BJ (cell line): ENCODE results near the gene YOD1. TPM values are rescaled to one million over a fixed set of nuclear protein-coding genes. Genes with fewer than 3 reads are reported as not detected.

Experiments used
- CTCF ChIA-PET: fragments of 350-600 bp; formaldehyde crosslinking; extraction: SDS; loops from one replicate; lab custom pipeline; 2021; ENCODE audit warnings: antibody characterized with exemption, inconsistent platforms; lab: Yijun Ruan, JAX
- POLR2A ChIA-PET: fragments of 300-600 bp; sonication (Branson Sonifier 250); formaldehyde crosslinking; extraction: SDS; loops from one replicate; lab custom pipeline; 2021; ENCODE audit warnings: antibody characterized with exemption; lab: Charles Lee
- DNase-seq: peaks from one replicate; pipeline ENCODE4 v3.0.0-alpha.2; 2011; ENCODE audit warnings: low read depth
- H3K27me3 ChIP-seq: 2 replicates; pipeline ENCODE4 v1.6.0; 2011; ENCODE audit warnings: low read length; ENCODE audit not compliant: control insufficient read depth, insufficient read depth
- H3K36me3 ChIP-seq: 2 replicates; pipeline ENCODE4 v1.5.1; 2011; ENCODE audit warnings: low read length; ENCODE audit not compliant: control insufficient read depth, insufficient read depth
- H3K4me3 ChIP-seq: 2 replicates; pipeline ENCODE4 v1.5.1; 2011; ENCODE audit warnings: low read depth, mild to moderate bottlenecking, control low read depth, low read length
- CTCF ChIP-seq: IDR thresholded peaks from 2 replicates; pipeline ENCODE4 v1.5.1; 2011; ENCODE audit warnings: low read depth, mild to moderate bottlenecking, control low read depth, inconsistent platforms, low read length, moderate library complexity; ENCODE audit not compliant: insufficient read depth
- polyA plus RNA-seq: library from polyadenylated mRNA; depleted of rRNA; stranded (reverse); fragments of >200 nt; gene quantifications from 2 replicates; pipeline ENCODE4 v1.2.3, GENCODE V29; 2011

The YOD1 gene
- polyA plus RNA-seq, 1 experiment: 1.2 TPM

DNA sequence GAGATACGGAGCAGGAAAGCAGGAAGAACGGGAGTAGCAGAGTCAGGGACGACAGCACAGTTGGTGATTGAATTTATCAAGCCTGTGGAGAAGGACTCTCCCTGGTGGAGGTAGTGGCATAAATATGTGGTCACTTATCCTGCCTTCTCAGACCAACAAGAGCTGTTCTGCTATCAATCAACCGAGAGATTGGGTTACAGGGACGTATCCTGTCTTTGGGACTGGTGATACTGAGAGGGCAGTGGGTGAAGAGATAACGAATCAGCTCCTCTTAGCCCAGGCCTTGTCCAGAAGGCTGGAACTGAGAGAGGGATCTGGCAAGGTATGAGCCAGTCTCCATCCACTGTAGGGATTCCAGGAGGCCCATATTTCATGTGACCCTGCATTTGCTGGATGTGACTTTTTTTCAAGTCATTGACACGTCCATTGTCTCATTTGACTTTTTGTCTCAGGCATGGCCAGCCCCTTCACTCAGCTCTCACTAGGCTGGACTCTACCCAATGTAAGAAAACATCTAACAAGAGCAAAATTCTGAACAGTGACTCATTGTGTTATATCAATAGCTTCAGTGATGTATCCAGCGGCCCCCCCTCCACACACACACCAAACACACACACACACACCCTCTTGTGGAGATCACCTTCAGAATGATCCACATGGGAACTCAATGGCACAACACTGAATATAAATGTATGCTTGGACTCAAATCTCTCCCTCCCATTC is 29.7 kb downstream of the YOD1 start:
- ChIA-PET CTCF (interaction anchor here (1.0 to 1.6 kb wide), 2 partner anchors 8 to 12 kb away, joined by 4 to 8 read pairs; no protein-coding TSS in a partner anchor), POLR2A (interaction anchor here (0.6 kb wide), 2 partner anchors 114 to 116 kb away, joined by 3 to 13 read pairs; no protein-coding TSS in a partner anchor)
- DNase-seq: no peak
- Histone ChIP-seq H3K27me3 (no peaks in the 10 kb centered on the region), H3K4me3 (no peak overlapping the region), H3K36me3 (no peaks in the 10 kb centered on the region)
- TF ChIP-seq CTCF: no peak

DNA sequence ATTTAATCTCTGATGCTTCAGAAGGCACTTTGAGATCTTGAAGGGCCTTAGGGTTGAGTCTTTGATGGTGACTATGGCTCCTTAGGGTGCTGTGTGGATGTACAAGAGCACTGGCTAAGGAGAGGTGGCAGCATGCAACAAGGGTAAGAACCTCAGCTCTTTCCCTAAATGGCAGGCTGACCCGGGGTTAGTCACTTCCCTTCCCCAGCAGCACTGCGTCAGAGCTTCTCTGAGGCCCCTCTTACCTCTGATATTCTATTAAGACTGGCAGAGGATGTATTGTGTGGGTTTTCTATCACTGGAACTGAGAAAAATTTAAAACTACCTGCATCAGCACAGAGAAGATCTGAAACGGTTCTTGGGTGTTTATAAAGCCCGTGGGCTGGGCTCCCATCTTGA is 30.3 kb downstream of the YOD1 start:
- ChIA-PET CTCF (interaction anchor here (1.0 kb wide), 1 partner anchor 11 kb away, joined by 4 read pairs; no protein-coding TSS in a partner anchor), POLR2A (interaction anchor here (0.6 kb wide), 1 partner anchor 115 kb away, joined by 13 read pairs; no protein-coding TSS in a partner anchor)
- DNase-seq: no peak

GRCh38 chr1:207020065-207020708 is 30.8 kb downstream of the YOD1 start:
- ChIA-PET CTCF (interaction anchor here (0.9 kb wide), 1 partner anchor 14 kb away, joined by 3 read pairs; no protein-coding TSS in a partner anchor), POLR2A (interaction anchor here (0.6 kb wide), 1 partner anchor 115 kb away, joined by 13 read pairs; no protein-coding TSS in a partner anchor)
- TF ChIP-seq CTCF: no peak
- DNase-seq: no peak
- H3K4me3 ChIP-seq: no peak overlapping the region
- no peaks in the 10 kb centered on the region for H3K36me3 ChIP-seq
- H3K27me3 ChIP-seq: no peaks in the 10 kb centered on the region

More for the DNA sequence above, 30.3 kb downstream of the YOD1 start:
- H3K36me3 ChIP-seq: no peaks in the 10 kb centered on the region
- H3K27me3 ChIP-seq: no peaks in the 10 kb centered on the region
- no peak for TF ChIP-seq CTCF
- no peak overlapping the region for H3K4me3 ChIP-seq

DNA sequence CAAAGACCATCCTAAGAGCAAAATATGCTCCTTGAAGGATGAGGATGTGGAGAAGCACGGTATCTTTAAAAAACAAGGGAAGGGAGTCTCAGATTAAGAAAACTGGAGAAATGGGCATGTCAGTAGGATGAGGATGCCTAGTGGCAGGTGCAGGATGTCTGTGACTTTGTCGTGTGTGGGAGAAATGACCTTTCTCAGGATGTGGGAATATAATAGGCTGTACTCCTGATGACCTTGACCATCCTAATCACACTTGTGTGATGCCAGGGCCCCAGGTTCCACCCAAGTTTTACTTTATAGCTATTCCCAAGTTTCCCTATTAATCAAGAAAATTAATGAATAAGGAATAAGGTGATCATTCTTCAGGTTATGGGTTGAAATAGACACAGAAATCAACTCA is 31.3 kb downstream of the YOD1 start:
- CTCF ChIA-PET: interaction anchor here (0.9 kb wide), 1 partner anchor 14 kb away, joined by 3 read pairs; no protein-coding TSS in a partner anchor
- POLR2A ChIA-PET: no interaction called here
- Histone ChIP-seq H3K36me3 (no peaks in the 10 kb centered on the region), H3K27me3 (no peaks in the 10 kb centered on the region), H3K4me3 (no peak overlapping the region)
- DNase-seq: no peak
- no peak for TF ChIP-seq CTCF

GRCh38 chr1:207019161-207019560 is 31.8 kb downstream of the YOD1 start:
- no peak for TF ChIP-seq CTCF
- POLR2A ChIA-PET: no interaction called here
- Histone ChIP-seq H3K4me3 (no peak overlapping the region), H3K36me3 (no peaks in the 10 kb centered on the region), H3K27me3 (no peaks in the 10 kb centered on the region)
- DNase-seq: no peak
- CTCF ChIA-PET: no interaction called here
